Measurements from ENCODE around the gene TSPAN9.

TSPAN9 gene

DNA sequence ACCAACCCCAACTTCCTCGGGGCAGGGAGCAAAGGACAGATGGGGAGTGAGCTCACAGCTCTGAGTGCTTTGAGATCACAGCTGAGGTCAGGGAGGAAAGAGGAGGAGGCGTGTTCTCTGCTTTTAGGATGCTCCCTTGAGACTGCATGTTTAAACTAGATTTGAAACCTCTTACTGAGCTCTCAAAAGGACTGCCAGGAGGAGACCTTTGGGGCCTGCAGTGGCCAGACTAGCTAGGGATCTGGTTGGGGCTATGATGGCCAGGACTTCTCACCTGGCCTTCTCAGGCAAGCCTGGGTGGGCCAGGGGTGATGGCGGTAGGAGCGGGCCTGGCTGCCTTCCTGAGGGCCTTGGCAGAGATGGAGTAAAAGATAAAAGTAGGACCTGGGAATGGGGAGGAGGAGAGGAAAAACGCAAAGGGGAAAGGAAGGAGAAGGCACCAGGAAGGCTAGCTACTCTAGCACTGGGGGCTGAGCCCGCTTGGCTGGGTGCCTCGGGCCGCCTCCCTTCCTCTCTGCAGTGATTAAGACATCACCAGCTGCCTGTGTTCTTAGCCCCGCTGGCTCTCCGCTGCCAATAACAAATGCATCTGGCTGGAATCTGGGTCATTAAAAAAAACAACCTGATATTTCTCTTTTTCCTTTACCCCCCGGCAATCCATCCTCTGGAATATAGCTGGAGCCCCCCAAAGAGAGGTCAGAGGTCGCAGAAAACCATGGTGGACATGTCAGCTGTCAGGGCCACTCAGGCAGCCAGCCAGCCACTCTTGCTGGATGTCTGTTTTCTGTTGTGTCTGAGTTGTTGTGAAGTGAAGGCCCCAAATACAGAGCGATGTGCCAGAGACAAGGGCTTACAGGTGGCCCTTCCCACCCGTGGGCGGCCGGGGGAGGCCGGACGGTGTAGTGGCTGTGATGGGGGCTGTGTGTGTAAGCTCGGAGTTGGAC, 141.3 kb downstream of the TSPAN9 start:
- Histone ChIP-seq H3K27ac (ENCODE audit: low read depth, low read length) (no peak overlapping the region), H3F3A (ENCODE audit: insufficient read depth) (no peaks in the 10 kb centered on the region), H3K4me2 (ENCODE audit: low read depth, low read length, poor library complexity, severe bottlenecking) (no peak overlapping the region), H3K27me3 (ENCODE audit: low read length) (no peaks in the 10 kb centered on the region), H3K4me3 (ENCODE audit: insufficient read depth, low read length, poor library complexity, severe bottlenecking) (no peak overlapping the region), H4K20me1 (ENCODE audit: low read depth, low read length) (no peaks in the 10 kb centered on the region), H3K9ac (ENCODE audit: low read length) (no peak overlapping the region), H3K9me3 (ENCODE audit: insufficient read depth, low read length) (no peaks in the 10 kb centered on the region), H2AFZ (ENCODE audit: low read depth, low read length, severe bottlenecking) (no peak overlapping the region), H3K9me2 (replicated peaks; ENCODE audit: insufficient read depth, low read length) (no peaks in the 10 kb centered on the region), H3K79me2 (ENCODE audit: insufficient read depth, low read length) (no peaks in the 10 kb centered on the region), H3K36me3 (ENCODE audit: low read length) (no peaks in the 10 kb centered on the region)
- no peak for TF ChIP-seq EZH2phosphoT487 (conservative IDR thresholded peaks at IDR 0.05; ENCODE audit: low read length)
- TF ChIP-seq, protein P1, sequence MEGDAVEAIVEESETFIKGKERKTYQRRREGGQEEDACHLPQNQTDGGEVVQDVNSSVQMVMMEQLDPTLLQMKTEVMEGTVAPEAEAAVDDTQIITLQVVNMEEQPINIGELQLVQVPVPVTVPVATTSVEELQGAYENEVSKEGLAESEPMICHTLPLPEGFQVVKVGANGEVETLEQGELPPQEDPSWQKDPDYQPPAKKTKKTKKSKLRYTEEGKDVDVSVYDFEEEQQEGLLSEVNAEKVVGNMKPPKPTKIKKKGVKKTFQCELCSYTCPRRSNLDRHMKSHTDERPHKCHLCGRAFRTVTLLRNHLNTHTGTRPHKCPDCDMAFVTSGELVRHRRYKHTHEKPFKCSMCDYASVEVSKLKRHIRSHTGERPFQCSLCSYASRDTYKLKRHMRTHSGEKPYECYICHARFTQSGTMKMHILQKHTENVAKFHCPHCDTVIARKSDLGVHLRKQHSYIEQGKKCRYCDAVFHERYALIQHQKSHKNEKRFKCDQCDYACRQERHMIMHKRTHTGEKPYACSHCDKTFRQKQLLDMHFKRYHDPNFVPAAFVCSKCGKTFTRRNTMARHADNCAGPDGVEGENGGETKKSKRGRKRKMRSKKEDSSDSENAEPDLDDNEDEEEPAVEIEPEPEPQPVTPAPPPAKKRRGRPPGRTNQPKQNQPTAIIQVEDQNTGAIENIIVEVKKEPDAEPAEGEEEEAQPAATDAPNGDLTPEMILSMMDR (IDR thresholded peaks at IDR 0.05; ENCODE audit: insufficient read depth, low read length, poor library complexity, severe bottlenecking) = no peak

DNA sequence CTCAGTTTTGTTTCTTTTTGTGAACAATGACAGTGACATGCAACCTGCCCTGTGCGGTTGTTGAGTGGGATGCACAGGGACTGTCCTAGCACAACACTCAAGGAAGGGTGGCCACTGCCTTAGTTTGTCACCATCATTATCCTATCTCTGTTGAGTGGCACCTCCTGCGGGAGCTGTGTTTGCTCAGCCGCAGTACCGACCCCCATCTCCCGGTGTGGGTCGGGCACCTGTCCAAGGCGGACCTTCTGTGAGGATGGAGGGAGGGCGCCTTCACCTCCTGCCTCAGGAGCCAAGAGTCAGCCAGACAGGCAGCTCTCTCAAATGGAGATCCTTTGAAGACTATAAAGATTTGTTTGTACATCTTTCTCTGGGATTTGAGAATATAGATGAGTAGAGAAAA, 142.1 kb downstream of the TSPAN9 start:
- Histone ChIP-seq H3K27ac (ENCODE audit: low read depth, low read length) (no peak overlapping the region), H3K9me2 (replicated peaks; ENCODE audit: insufficient read depth, low read length) (no peaks in the 10 kb centered on the region), H3K9ac (ENCODE audit: low read length) (no peak overlapping the region), H4K20me1 (ENCODE audit: low read depth, low read length) (no peaks in the 10 kb centered on the region), H3K27me3 (ENCODE audit: low read length) (no peaks in the 10 kb centered on the region), H3K4me3 (ENCODE audit: insufficient read depth, low read length, poor library complexity, severe bottlenecking) (no peak overlapping the region), H2AFZ (ENCODE audit: low read depth, low read length, severe bottlenecking) (no peak overlapping the region), H3K9me3 (ENCODE audit: insufficient read depth, low read length) (no peaks in the 10 kb centered on the region), H3K79me2 (ENCODE audit: insufficient read depth, low read length) (no peaks in the 10 kb centered on the region), H3K36me3 (ENCODE audit: low read length) (no peaks in the 10 kb centered on the region), H3F3A (ENCODE audit: insufficient read depth) (no peaks in the 10 kb centered on the region), H3K4me2 (ENCODE audit: low read depth, low read length, poor library complexity, severe bottlenecking) (no peak overlapping the region)
- no peak for TF ChIP-seq EZH2phosphoT487 (conservative IDR thresholded peaks at IDR 0.05; ENCODE audit: low read length)
- TF ChIP-seq, protein P1 (IDR thresholded peaks at IDR 0.05; ENCODE audit: insufficient read depth, low read length, poor library complexity, severe bottlenecking) = no peak

DNA sequence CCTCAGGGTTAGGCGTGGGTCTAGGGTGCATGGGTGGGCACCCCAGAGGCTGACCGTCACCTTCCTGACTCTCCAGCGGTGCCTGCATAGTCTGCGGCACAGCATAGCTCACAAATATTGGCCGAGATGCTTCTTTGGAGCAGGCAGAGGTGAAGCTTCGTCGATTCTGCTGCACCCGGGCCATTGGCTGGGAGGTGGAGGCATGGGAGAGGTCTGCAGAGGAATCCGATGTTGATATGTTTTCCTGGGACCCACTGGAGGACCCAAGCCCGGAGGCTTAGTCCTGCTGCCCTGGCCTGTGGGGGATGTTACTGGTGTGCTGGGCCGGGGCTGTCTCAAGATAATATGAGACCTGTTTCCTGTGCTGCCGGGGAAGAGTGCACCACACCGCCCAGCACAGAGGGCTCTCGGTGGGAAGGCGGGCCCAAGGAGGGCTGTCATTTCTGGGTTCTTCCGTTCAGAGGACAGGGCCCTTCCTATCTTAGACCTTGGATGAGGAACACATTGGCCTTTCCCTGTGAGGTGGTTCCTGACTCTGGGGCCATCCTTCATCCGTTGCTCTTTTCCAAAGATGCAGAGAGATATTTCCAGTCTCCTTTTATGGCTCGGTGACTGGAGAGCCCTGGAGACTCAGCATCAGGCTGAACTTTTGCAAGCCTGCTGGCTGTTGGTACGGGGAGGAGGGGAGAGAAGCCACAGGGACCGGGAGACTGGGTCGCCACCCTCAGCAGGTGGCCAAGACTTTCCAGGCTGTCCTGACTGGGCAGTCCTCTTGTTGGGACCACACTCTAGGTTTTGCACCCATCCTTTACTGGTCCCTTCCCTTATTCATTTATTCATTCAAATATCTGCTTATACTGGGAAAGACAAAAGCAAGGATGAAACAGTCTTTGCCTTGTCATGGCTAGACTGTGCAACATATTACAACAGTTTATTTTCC, 143.5 kb downstream of the TSPAN9 start:
- Histone ChIP-seq H3K9me3 (ENCODE audit: insufficient read depth, low read length) (no peaks in the 10 kb centered on the region), H3K27ac (ENCODE audit: low read depth, low read length) (no peak overlapping the region), H4K20me1 (ENCODE audit: low read depth, low read length) (no peaks in the 10 kb centered on the region), H3K4me3 (ENCODE audit: insufficient read depth, low read length, poor library complexity, severe bottlenecking) (no peak overlapping the region), H3K9ac (ENCODE audit: low read length) (no peak overlapping the region), H3K4me2 (ENCODE audit: low read depth, low read length, poor library complexity, severe bottlenecking) (no peak overlapping the region), H3K9me2 (replicated peaks; ENCODE audit: insufficient read depth, low read length) (no peaks in the 10 kb centered on the region), H3F3A (ENCODE audit: insufficient read depth) (no peaks in the 10 kb centered on the region), H2AFZ (ENCODE audit: low read depth, low read length, severe bottlenecking) (no peak overlapping the region), H3K27me3 (ENCODE audit: low read length) (no peaks in the 10 kb centered on the region), H3K36me3 (ENCODE audit: low read length) (no peaks in the 10 kb centered on the region), H3K79me2 (ENCODE audit: insufficient read depth, low read length) (no peaks in the 10 kb centered on the region)
- TF ChIP-seq, protein P1 (IDR thresholded peaks at IDR 0.05; ENCODE audit: insufficient read depth, low read length, poor library complexity, severe bottlenecking) = no peak
- no peak for TF ChIP-seq EZH2phosphoT487 (conservative IDR thresholded peaks at IDR 0.05; ENCODE audit: low read length)

All from SU-DHL-6 (cell line).